HFFc6 (cell line): Measurements from ENCODE around the gene C1orf159. TPM values are rescaled to one million over a fixed set of nuclear protein-coding genes. Genes with fewer than 3 reads are reported as not detected.

Experiments
- DNase-seq: peaks from one replicate; pipeline ENCODE4 v3.0.0-alpha.2; 2018
- H3K27ac Mint-ChIP-seq: 2 replicates; pipeline ENCODE4 v1.8.0; 2020; ENCODE audit warnings: mild to moderate bottlenecking, mixed read lengths
- H3K27me3 Mint-ChIP-seq: 2 replicates; pipeline ENCODE4 v1.8.0; 2021; ENCODE audit warnings: mild to moderate bottlenecking, moderate library complexity, mixed read lengths; ENCODE audit not compliant: insufficient read depth
- H3K36me3 Mint-ChIP-seq: 2 replicates; pipeline ENCODE4 v1.8.0; 2021; ENCODE audit warnings: low read depth, mixed read lengths
- H3K4me1 Mint-ChIP-seq: 2 replicates; pipeline ENCODE4 v1.8.0; 2020; ENCODE audit warnings: low read depth, mixed read lengths
- H3K4me3 Mint-ChIP-seq: 2 replicates; pipeline ENCODE4 v1.8.0; 2020; ENCODE audit warnings: mild to moderate bottlenecking, moderate library complexity, mixed read lengths
- H3K9me3 Mint-ChIP-seq: 2 replicates; pipeline ENCODE4 v1.8.0; 2020; ENCODE audit warnings: mild to moderate bottlenecking, mixed read lengths
- CTCF ChIP-seq: fragments of 200-600 bp; sonication (generic); IDR thresholded peaks from 2 replicates; pipeline ENCODE4 v1.5.0; 2021; ENCODE audit warnings: antibody characterized with exemption, mild to moderate bottlenecking
- total RNA-seq, 6 experiments: library from RNA; stranded (reverse); fragmentation: NEBNext Ultra II Directional; extraction: Animal tissue kit (Norgen Biotek cat#: 25700); gene quantifications; 2 replicates in 1 of 6; 3 replicates in 5 of 6; pipeline ENCODE4 v1.2.3, GENCODE V29; 2021

C1orf159 gene
- total RNA-seq, 6 experiments from 2014 or later, result 8.7 to 10.3 (median 9.6) TPM

- H3K36me3 Mint-ChIP-seq, result no peaks in the 10 kb centered on the region
- H3K4me3 Mint-ChIP-seq, result peak overlapping the region; percentile 17; the same call in 1 of the 2 replicates
- H3K9me3 Mint-ChIP-seq, result peaks cover 10% of the 10 kb centered on the region
- peak; percentile 61 for DNase-seq
- H3K4me1 Mint-ChIP-seq, result peaks cover 16% of the 10 kb centered on the region
- H3K27ac Mint-ChIP-seq, result no peak overlapping the region; the same call in 1 of the 2 replicates
- no peak for TF ChIP-seq CTCF
- peaks cover 29% of the 10 kb centered on the region for H3K27me3 Mint-ChIP-seq
These were observed 8.0 kb upstream of the C1orf159 start for GRCh38 chr1:1123581-1124507.

GRCh38 chr1:1122981-1123480, 7.1 kb upstream of the C1orf159 start:
- peak; percentile 47 for DNase-seq
- Mint-ChIP-seq H3K4me1 (peaks cover 16% of the 10 kb centered on the region), H3K4me3 (peak overlapping the region; percentile 16; the same call in 1 of the 2 replicates)

GRCh38 chr1:1122078-1122811, 6.4 kb upstream of the C1orf159 start:
- peaks cover 16% of the 10 kb centered on the region for H3K4me1 Mint-ChIP-seq
- no peak overlapping the region for H3K27ac Mint-ChIP-seq
- DNase-seq, result peak; percentile 43
- no peak overlapping the region for H3K4me3 Mint-ChIP-seq
- peak; percentile 94 for TF ChIP-seq CTCF
- no peaks in the 10 kb centered on the region for H3K36me3 Mint-ChIP-seq
- peaks cover 32% of the 10 kb centered on the region for H3K27me3 Mint-ChIP-seq
- H3K9me3 Mint-ChIP-seq, result peaks cover 10% of the 10 kb centered on the region

More at GRCh38 chr1:1122981-1123480, 7.1 kb upstream of the C1orf159 start:
- TF ChIP-seq CTCF, result peak; percentile 27; the same call in 1 of the 2 replicates
- no peaks in the 10 kb centered on the region for H3K36me3 Mint-ChIP-seq
- peaks cover 28% of the 10 kb centered on the region for H3K27me3 Mint-ChIP-seq
- peaks cover 10% of the 10 kb centered on the region for H3K9me3 Mint-ChIP-seq
- peak overlapping the region; percentile 40; the same call in 1 of the 2 replicates for H3K27ac Mint-ChIP-seq

- H3K4me1 Mint-ChIP-seq, result peaks cover 16% of the 10 kb centered on the region
These were observed 5.8 kb upstream of the C1orf159 start for GRCh38 chr1:1121611-1122077.

More at GRCh38 chr1:1121611-1122077, 5.8 kb upstream of the C1orf159 start:
- Mint-ChIP-seq H3K4me3 (no peak overlapping the region), H3K27ac (no peak overlapping the region), H3K9me3 (peaks cover 10% of the 10 kb centered on the region), H3K27me3 (peaks cover 32% of the 10 kb centered on the region), H3K36me3 (no peaks in the 10 kb centered on the region)
- no peak for TF ChIP-seq CTCF
- DNase-seq, result no peak
